Adrenal gland (tissue), 5 donors: ENCODE results near the gene KLKB1.

Source experiments
- CTCF ChIP-seq, 6 experiments: fragments of 450-650 bp in 4 of 6; fragments of 200-600 bp in 2 of 6; sonication (generic) in 1 of 6; IDR thresholded peaks; 1 replicate in 5 of 6; 2 replicates in 1 of 6; pipeline versions ENCODE4 v1.5.1 to v1.8.0; 2016 to 2021; ENCODE audit warnings: antibody characterized with exemption in 6 of 6, mild to moderate bottlenecking in 2 of 6, moderate library complexity in 1 of 6
- POLR2A ChIP-seq, 2 donors: fragments of 450-650 bp; IDR thresholded peaks; one replicate each; pipeline ENCODE4 v1.6.1; 2017; ENCODE audit warnings: antibody characterized with exemption in 2 of 2, mild to moderate bottlenecking in 2 of 2, moderate library complexity in 1 of 2
- donor health status: DM: no; HTN: no; CAD: no.

GRCh38 chr4:186258216-186258811 is 31.0 kb downstream of the KLKB1 start:
- TF ChIP-seq CTCF (IDR thresholded peaks at IDR 0.05), result no peak
- no peak for TF ChIP-seq POLR2A (IDR thresholded peaks at IDR 0.05)
